T-helper 1 cell treated with Interleukin-12 subunit alpha and Interleukin-12 subunit beta and Interleukin-4 antibody, amounts not matched to agents 30 μg/mL and 1 μg/mL, for 36 hours (primary cell): ENCODE results near the gene GP5.

ENCODE experiments used
- H3K27ac Mint-ChIP-seq: one replicate; pipeline ENCODE4 v1.8.0; 2021; ENCODE audit warnings: mild to moderate bottlenecking, mixed read lengths
- H3K27me3 Mint-ChIP-seq: one replicate; pipeline ENCODE4 v1.8.0; 2021; ENCODE audit warnings: low read depth, mixed read lengths
- H3K36me3 Mint-ChIP-seq: one replicate; pipeline ENCODE4 v1.8.0; 2021; ENCODE audit warnings: low read depth, mixed read lengths
- H3K4me1 Mint-ChIP-seq: one replicate; pipeline ENCODE4 v1.8.0; 2021; ENCODE audit warnings: low read depth, mixed read lengths
- H3K4me3 Mint-ChIP-seq: one replicate; pipeline ENCODE4 v1.8.0; 2021; ENCODE audit warnings: mild to moderate bottlenecking, moderate library complexity, mixed read lengths
- H3K9me3 Mint-ChIP-seq: one replicate; pipeline ENCODE4 v1.8.0; 2021; ENCODE audit warnings: mixed read lengths

The GP5 gene

DNA sequence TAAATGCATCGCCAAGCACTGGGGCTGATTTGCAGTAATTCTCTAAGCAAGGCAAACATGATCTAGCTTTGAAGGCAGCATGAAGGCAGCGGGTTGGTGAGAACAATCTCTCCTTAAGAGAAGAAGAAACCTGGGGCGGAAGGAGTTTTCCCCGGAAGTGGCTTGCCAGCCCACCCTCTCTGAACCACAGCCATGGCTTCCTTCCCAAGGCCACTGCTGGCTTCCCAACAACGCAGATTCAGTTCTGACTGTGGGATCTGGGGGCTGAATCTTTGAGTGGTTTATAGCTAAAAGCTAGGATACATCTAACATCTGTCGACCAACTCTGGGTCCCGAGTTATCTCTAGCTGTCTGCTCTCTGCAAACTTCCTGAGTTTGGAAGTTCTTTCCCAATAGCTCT, 43.7 kb downstream of the GP5 start:
- H3K36me3 Mint-ChIP-seq = no peaks in the 10 kb centered on the region

DNA sequence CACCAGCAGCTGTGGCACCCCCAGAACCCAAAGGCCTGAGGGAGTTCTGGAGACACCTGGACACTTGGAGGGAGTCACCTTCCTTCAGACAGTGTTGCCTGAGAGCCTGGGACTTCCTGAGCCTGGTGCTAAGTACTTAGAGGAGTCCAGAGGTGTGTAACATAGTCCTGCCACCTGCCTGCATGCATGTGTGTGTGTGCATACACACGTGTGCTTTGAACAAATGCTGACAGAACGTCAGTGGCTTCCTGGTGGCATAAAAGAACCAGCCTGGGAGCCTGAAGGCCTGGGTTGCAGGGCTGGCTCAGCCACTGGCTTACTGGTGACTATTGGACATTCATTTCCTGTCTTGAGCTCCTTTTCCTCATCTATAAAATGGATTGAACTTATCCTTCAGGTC, 44.8 kb downstream of the GP5 start:
- peaks cover 11% of the 10 kb centered on the region for H3K27me3 Mint-ChIP-seq
- peaks cover 2% of the 10 kb centered on the region for H3K4me1 Mint-ChIP-seq
- H3K27ac Mint-ChIP-seq = no peak overlapping the region
- H3K4me3 Mint-ChIP-seq = no peak overlapping the region
- H3K36me3 Mint-ChIP-seq = no peaks in the 10 kb centered on the region
- no peaks in the 10 kb centered on the region for H3K9me3 Mint-ChIP-seq

More for the DNA sequence above, 43.7 kb downstream of the GP5 start:
- Mint-ChIP-seq H3K27ac (no peak overlapping the region), H3K9me3 (no peaks in the 10 kb centered on the region), H3K27me3 (peaks cover 11% of the 10 kb centered on the region), H3K4me1 (no peaks in the 10 kb centered on the region), H3K4me3 (no peak overlapping the region)

DNA sequence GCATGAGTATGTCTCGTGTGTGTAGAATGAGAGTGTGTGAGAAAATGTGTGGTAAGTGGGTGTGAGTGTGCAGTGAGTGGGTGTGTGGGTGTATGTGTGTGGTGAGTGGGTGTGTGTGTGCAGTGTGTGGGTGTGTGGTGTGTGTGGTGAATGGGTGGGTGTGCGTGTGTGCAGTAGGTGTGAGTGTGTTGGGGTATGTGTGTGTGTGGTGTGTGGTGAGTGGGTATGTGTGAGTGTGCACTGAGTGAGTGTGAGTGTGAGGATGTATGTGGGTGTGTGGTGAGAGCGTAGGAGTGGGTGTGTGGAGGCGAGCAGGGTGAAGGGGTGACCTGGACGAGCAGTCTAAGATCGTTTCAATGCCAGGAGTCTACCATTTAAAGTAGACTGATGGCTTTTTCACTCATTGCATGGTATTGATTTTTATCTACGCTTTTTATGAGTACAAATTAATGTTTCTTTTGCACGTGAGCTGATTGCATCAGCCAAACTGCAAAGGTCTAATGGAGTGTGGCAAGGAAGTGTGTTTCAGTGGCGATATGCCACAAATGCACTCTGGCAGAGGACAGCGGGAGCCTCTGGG, 46.3 kb downstream of the GP5 start:
- no peaks in the 10 kb centered on the region for H3K36me3 Mint-ChIP-seq
- no peak overlapping the region for H3K4me3 Mint-ChIP-seq
- peaks cover 2% of the 10 kb centered on the region for H3K4me1 Mint-ChIP-seq
- no peaks in the 10 kb centered on the region for H3K9me3 Mint-ChIP-seq
- H3K27me3 Mint-ChIP-seq = peaks cover 4% of the 10 kb centered on the region
- H3K27ac Mint-ChIP-seq = no peak overlapping the region

DNA sequence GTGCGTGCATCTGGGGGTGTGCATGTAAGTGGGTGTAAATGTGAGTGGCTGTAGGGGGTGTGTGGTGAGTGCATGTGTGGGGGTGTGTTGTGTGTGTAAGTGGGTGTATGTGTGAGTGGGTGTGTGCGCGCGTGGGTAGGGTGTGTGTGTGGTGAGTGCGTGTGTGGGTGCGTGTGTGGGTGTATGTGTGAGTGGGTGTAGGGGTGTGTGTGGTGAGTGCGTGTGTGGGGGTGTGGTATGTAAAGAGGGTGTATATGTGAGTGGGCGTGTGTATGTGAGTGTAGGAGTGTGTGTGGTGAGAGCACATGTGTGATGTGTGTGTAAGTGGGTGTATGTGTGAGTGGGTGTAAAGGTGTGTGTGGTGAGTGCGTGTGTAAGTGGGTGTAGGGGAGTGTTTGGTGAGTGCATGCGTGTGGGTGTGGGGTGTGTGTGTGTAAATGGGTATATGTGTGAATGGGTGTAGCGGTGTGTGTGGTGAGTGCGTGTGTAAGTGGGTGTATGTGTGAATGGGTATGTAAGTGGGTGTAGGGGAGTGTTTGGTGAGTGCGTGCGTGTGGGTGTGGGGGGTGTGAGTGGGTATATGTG, 47.0 kb downstream of the GP5 start:
- peaks cover 2% of the 10 kb centered on the region for H3K4me1 Mint-ChIP-seq
- H3K27ac Mint-ChIP-seq = no peak overlapping the region
- H3K4me3 Mint-ChIP-seq = no peak overlapping the region
- no peaks in the 10 kb centered on the region for H3K36me3 Mint-ChIP-seq
- H3K9me3 Mint-ChIP-seq = no peaks in the 10 kb centered on the region
- peaks cover 2% of the 10 kb centered on the region for H3K27me3 Mint-ChIP-seq

DNA sequence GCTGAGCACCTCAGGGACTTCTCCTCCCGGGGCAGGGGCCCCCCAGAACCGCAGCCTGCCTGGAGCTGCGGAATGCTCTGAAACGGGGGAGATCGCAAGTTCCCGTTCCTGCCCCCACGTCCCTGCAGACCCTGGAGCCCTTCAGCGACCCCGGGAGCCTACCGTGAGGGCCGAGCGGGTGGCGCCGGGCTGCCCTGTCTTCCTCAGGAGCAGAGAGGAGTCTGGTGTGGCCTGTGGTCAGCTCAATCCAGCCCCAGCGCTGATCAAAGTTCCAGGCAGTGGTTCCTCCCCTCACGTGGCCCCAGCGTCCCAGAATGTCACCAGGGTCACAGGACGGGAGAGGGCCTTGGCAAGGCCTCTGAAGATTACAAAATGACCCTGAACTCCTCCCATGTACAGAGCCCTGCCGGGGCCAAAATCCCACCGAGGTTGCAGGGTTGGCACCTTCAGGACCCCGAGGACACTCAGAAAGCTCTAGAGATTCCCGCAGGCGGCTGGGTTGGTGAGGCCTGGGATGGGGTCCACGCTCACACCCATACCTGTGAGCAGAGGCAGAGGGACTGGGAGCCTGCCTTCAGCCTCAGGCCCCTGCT, 47.9 kb downstream of the GP5 start, which contains the start of gene CPN2:
Gene CPN2, minus strand, starts transcription at position 249 of the 593 bp plus-strand sequence. CDS start 8,626 bp downstream, outside the sequence.
- Mint-ChIP-seq H3K4me1 (peaks cover 2% of the 10 kb centered on the region), H3K27ac (no peak within 1 kb of the TSS), H3K9me3 (no peaks in the 10 kb centered on the region), H3K36me3 (no peaks in the 10 kb centered on the region), H3K4me3 (no peak within 1 kb of the TSS), H3K27me3 (no peaks in the 10 kb centered on the region)

DNA sequence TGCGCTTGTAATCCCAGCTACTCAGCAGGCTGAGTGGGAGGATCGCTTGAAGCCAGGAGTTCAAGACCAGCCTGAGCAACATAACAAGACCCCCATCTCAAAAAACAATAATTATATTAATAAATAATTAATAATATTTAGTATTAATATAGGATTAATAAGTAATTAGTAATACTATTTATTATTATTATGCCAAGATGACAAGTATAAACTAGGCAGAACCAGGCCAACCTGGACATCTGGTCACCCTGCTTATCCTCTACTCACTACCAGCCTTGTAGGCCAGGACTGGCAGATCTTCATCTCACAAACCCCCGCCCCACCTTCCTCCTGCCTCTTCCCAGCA, 48.4 kb downstream of the GP5 start:
- Mint-ChIP-seq H3K27me3 (no peaks in the 10 kb centered on the region), H3K4me3 (no peak overlapping the region), H3K9me3 (no peaks in the 10 kb centered on the region), H3K27ac (no peak overlapping the region), H3K4me1 (peaks cover 2% of the 10 kb centered on the region), H3K36me3 (no peaks in the 10 kb centered on the region)

DNA sequence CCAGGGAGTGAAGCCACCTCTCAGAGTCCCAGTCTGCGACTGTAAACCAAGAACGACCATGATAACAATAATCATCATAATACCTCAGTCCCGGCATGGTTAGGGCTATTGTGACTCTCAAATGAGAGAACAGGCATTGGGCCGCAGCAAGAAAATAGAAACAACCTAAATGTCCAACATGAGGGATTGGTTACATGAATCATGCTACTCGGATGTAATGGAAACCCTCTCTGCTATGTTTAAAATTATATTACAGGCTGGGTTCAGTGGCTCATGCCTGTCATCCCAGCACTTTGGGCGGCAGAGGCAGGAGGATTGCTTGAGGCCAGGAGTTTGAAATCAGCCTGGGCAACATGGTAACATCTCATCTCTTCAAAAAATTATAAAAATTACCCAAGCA, 50.7 kb downstream of the GP5 start:
- Mint-ChIP-seq H3K36me3 (no peaks in the 10 kb centered on the region), H3K27me3 (peaks cover 10% of the 10 kb centered on the region), H3K9me3 (no peaks in the 10 kb centered on the region), H3K27ac (no peak overlapping the region), H3K4me3 (no peak overlapping the region), H3K4me1 (peaks cover 5% of the 10 kb centered on the region)

DNA sequence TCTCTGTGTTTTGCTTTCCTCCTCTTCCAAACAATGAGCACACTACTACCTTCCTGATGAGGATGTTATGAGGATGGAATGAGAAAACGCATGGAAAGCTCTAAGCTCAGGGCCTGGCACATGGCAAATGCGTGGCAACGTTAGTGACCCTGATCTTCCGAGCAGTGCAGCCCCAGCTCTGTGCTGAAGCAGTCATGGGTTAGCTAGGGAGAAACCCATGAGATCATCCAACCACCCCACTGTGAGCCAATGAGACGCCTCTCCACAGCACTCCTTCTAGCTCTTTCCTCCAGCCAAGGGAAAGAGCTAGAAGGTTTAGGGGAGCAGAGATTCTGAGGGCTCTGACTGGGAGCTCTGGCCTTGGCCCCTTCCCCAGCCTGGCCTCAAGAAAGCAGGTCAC, 52.4 kb downstream of the GP5 start:
- no peaks in the 10 kb centered on the region for H3K9me3 Mint-ChIP-seq
- no peaks in the 10 kb centered on the region for H3K36me3 Mint-ChIP-seq
- no peak overlapping the region for H3K27ac Mint-ChIP-seq
- H3K4me1 Mint-ChIP-seq = peaks cover 5% of the 10 kb centered on the region
- H3K27me3 Mint-ChIP-seq = peaks cover 14% of the 10 kb centered on the region
- H3K4me3 Mint-ChIP-seq = no peak overlapping the region

DNA sequence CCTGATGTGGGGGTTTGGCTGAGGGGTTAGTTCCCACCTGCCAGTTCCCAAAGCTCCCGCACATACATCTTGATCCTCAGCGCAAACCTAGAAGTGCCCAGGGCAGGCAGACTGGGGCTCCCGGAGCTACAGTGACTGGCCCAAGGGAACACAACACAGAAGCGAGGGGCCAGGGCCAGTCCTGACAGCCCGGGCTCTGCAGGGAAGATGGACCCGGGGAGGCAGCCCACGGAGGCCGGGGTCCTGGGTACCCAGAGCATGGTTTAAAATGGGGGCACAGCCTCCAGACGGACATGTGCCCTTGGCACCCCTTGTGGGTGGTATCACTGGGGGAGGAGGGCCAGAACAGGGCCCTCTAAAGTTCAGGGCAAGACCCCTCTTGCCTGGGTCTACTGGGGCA, 53.0 kb downstream of the GP5 start:
- no peak overlapping the region for H3K4me3 Mint-ChIP-seq
- H3K36me3 Mint-ChIP-seq = no peaks in the 10 kb centered on the region
- no peak overlapping the region for H3K27ac Mint-ChIP-seq
- peaks cover 5% of the 10 kb centered on the region for H3K4me1 Mint-ChIP-seq
- peaks cover 14% of the 10 kb centered on the region for H3K27me3 Mint-ChIP-seq
- H3K9me3 Mint-ChIP-seq = no peaks in the 10 kb centered on the region
